Heart right ventricle (tissue), 16 donors: Measurements from ENCODE around the gene TRAPPC2. TPM values are rescaled to one million over a fixed set of nuclear protein-coding genes. Genes with fewer than 3 reads are reported as not detected.

Source experiments
- ATAC-seq, 8 donors: fragments of 200-7000 bp; cut with Tn5 transposase; one replicate each; pipeline ENCODE4 v1.9.1; 2020; ENCODE audit warnings: mild to moderate bottlenecking in 8 of 8, moderate library complexity in 8 of 8, moderate number of reproducible peaks in 1 of 8
- DNase-seq, 2 donors: peaks; one replicate each; pipeline ENCODE4 v3.0.0-alpha.2; 2020
- H3K27ac ChIP-seq, 10 donors: fragments of 200-600 bp; sonication (generic) in 2 of 10; one replicate each; pipeline versions ENCODE4 v1.5.0 to v1.8.0; 2020 to 2022; ENCODE audit warnings: mild to moderate bottlenecking in 3 of 10
- H3K27me3 ChIP-seq, 7 donors: fragments of 200-600 bp; one replicate each; pipeline ENCODE4 v1.8.0; 2021 to 2022; ENCODE audit warnings: mild to moderate bottlenecking in 2 of 7
- H3K36me3 ChIP-seq, 9 donors: fragments of 200-600 bp; sonication (generic) in 1 of 9; one replicate each; pipeline versions ENCODE4 v1.5.0 to v1.8.0; 2020 to 2022; ENCODE audit warnings: mild to moderate bottlenecking in 2 of 9
- H3K4me1 ChIP-seq, 9 donors: fragments of 200-600 bp; sonication (generic) in 1 of 9; one replicate each; pipeline versions ENCODE4 v1.5.0 to v1.8.0; 2020 to 2022; ENCODE audit warnings: mild to moderate bottlenecking in 4 of 9
- H3K4me3 ChIP-seq, 10 donors: fragments of 200-600 bp; sonication (generic) in 2 of 10; one replicate each; pipeline versions ENCODE4 v1.5.0 to v1.8.0; 2020 to 2022; ENCODE audit warnings: mild to moderate bottlenecking in 7 of 10, moderate library complexity in 2 of 10
- H3K9me3 ChIP-seq, 11 donors: fragments of 200-600 bp in 10 of 11; sonication (generic) in 2 of 11; one replicate each; pipeline versions ENCODE4 v1.5.0 to v1.8.0; 2013 to 2022; ENCODE audit warnings: mild to moderate bottlenecking in 2 of 11, control low read depth in 1 of 11, moderate library complexity in 1 of 11
- CTCF ChIP-seq, 9 donors: fragments of 200-600 bp; sonication (generic) in 2 of 9; IDR thresholded peaks; one replicate each; pipeline versions ENCODE4 v1.5.0 to v1.8.0; 2021 to 2022; ENCODE audit warnings: antibody characterized with exemption in 9 of 9, mild to moderate bottlenecking in 5 of 9, moderate library complexity in 1 of 9
- WGBS, 2 donors: extraction: QIAGEN DNeasy Blood & Tissue Kit; methylation state at CpG; one replicate each; pipeline ENCODE4 v1.1.7; 2013; ENCODE audit warnings: inconsistent platforms in 1 of 2; 5-methylcytosine and 5-hydroxymethylcytosine counted together
- intact Hi-C, 10 donors: fragments of 100-400 bp; cut with DNase I; formaldehyde crosslinking; loops; one replicate each; pipeline versions ENCODE4 v1.11.1 to v1.14.2; 2022
- polyA plus RNA-seq, 2 donors: library from polyadenylated mRNA; stranded (reverse); fragments of 200-250 nt; gene quantifications; one replicate each; pipeline ENCODE4 v1.2.3, GENCODE V29; 2013
- total RNA-seq, 10 donors: library from RNA; stranded (reverse); fragmentation: NEBNext Ultra II Directional in 3 of 10; extraction: Animal tissue kit (Norgen Biotek cat#: 25700) in 3 of 10; gene quantifications; one replicate each; pipeline versions ENCODE4 v1.2.1 to v1.2.4, GENCODE V29; 2021 to 2023
- donor health status: Arrhythmogenic right ventricular cardiomyopathy.
- donor health status: ischemic (EF 13 %, LVEDD 7.1; RV severe dilation, severe dysfunction).
- donor health status: healthy with polysubstance abuse.
- donor health status: DM: no; HTN: yes; CAD: no.
- donor health status: DM: no; HTN: no; CAD: no.
- donor health status: ischemic (EF 25% LVEDD 6.9; RV normal size, moderate dysfunction).
- donor health status: ischemic (EF 25% LVEDD 5.7; RV mildly dilated, moderate dysfunction).
- donor health status: healthy.
- donor health status: DM: yes; HTN: yes; CAD: no.
- donor health status: Ischemic cardiomyopathy.
- donor health status: ischemic (EF 35%, LVEDD 5.7; RV mildly dilated, moderate dysfunction).
- donor health status: nonischemic (EF 11% LVEDD 7.7; RV severe dilation, severe dysfunction).
- donor health status: DM: yes; HTN: yes; CAD: no.
- donor health status: PGD.
- donor health status: ischemic (EF 29% LVEDD 5.4; RV normal size, mild dysfunction).
- donor health status: nonischemic (EF 23%, LVEDD 6.1; RV moderate dilation, normal function).

Gene TRAPPC2
- total and polyA plus RNA-seq, 12 donors, result 3.8 to 9.3 (median 6.0) TPM

DNA sequence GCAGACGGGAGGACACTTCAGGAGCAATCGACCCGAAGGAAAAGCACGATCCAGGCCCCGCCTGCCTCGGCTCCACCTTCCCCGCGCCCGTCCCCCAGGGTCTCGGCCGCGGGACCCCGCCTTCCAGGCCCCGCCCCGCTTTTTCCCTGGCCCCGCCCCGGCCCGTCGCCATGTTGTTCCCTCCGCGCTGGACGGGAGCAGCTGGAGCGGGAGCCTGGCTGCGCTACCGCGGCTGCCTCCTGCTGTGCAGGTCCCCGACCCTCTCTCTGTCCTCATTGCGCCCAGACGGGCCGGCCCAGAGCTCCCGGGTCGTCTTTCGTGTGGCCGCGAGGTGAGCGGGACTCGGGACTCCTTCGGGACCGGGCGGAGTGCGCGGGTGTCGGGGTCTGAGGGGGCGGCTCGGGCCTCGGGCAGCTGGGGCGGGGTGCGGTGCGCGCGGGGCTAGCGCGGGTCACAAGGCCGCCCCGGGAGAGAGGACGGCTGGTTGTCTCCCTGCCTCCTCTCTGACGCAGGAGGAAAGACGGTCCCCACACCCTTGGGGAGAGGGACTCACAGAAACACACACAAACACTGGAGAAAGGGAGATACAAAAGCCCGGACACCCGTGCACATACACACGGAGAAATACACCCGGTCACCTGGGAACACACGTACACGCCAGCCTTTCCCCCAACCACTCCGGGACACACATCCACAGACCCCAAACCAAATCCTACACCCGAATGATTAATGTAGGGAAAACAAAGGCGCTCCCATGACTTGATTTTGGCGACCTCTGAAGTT is 45.3 kb downstream of the TRAPPC2 start, which contains the start of gene RAB9A:
Gene RAB9A (plus strand): TSS at position 171 of the 783 bp plus-strand sequence. CDS start 19,619 bp downstream, outside the sequence.
- DNase-seq (peak; percentile 85 to 89), ATAC-seq (peak; percentile 98 to 99 (median 99))
- 0 to 1% methylated on average over 43 to 66 of the region's 68 CpGs for WGBS, 2 donors
- intact Hi-C loops, result loop anchor here in 3 of 10 donors (1.0 to 5.0 kb wide), 3 partner anchors 43 to 46 kb away; partner anchors contain the start of genes OFD1 (in 3 of the 3) and TRAPPC2 (in 3 of the 3)
- Histone ChIP-seq H3K36me3 (no peaks in the 10 kb centered on the region), H3K27me3 (peaks cover 0 to 52% (median 0%) of the 10 kb centered on the region in 7 donors), H3K27ac (peak within 1 kb of the TSS; percentile 89 to 97 (median 94)), H3K4me3 (peak within 1 kb of the TSS; percentile 58 to 83 (median 72)), H3K9me3 (no peaks in the 10 kb centered on the region), H3K4me1 (peaks cover 0 to 47% (median 25%) of the 10 kb centered on the region in 9 donors)
- no peak for TF ChIP-seq CTCF (IDR thresholded peaks at IDR 0.05)

- ATAC-seq (no peak), DNase-seq (no peak)
- intact Hi-C loops, result loop anchor here in 2 of 10 donors (2.0 to 5.0 kb wide), 2 partner anchors 44 to 46 kb away; partner anchors contain the start of genes OFD1 (in 2 of the 2) and TRAPPC2 (in 2 of the 2)
- Histone ChIP-seq H3K4me1 (peaks cover 0 to 40% (median 19%) of the 10 kb centered on the region in 9 donors), H3K27ac (peak overlapping the region; percentile 89 to 97 (median 94)), H3K27me3 (peaks cover 0 to 50% (median 0%) of the 10 kb centered on the region in 7 donors), H3K4me3 (peak overlapping the region; percentile 58 to 83 (median 72)), H3K9me3 (no peaks in the 10 kb centered on the region), H3K36me3 (no peaks in the 10 kb centered on the region)
- WGBS, 2 donors, result 10% methylated on average over 13 of the region's 13 CpGs
- no peak for TF ChIP-seq CTCF (IDR thresholded peaks at IDR 0.05)
These were observed 45.9 kb downstream of the TRAPPC2 start for GRCh38 chrX:13688384-13688957.

DNA sequence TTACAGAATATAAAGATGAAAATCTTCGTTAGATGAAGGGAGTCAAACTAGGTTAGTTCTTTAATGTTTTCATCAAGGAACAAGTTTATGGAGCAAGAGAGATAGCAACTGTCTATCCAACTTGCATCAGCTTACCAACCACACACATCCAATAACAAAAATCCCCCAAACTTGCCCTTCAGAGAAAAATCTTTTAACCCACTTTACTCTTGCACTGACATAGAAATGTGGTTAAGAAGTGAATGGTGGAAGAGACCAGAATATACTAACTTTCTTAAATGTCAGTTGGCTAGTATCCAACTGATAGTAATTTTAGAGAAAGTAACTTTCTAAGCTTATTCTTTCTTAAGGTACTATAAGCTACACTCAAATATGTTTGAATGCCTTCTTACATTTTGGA is 47.2 kb downstream of the TRAPPC2 start:
- Histone ChIP-seq H3K27me3 (peaks cover 0 to 46% (median 0%) of the 10 kb centered on the region in 7 donors), H3K27ac (no peak overlapping the region), H3K4me1 (peaks cover 0 to 28% (median 8%) of the 10 kb centered on the region in 9 donors), H3K36me3 (no peaks in the 10 kb centered on the region), H3K9me3 (peaks cover 0 to 4% (median 0%) of the 10 kb centered on the region in 11 donors), H3K4me3 (no peak overlapping the region)
- DNase-seq, result no peak
- intact Hi-C loops, result loop anchor here in 1 of 10 donors (5.0 kb wide), 1 partner anchor 45 kb away; the partner anchor contains the start of genes OFD1 and TRAPPC2
- WGBS, 2 donors, result 89 to 100% methylated on average over 1 of the region's 1 CpG
- no peak for ATAC-seq
- no peak for TF ChIP-seq CTCF (IDR thresholded peaks at IDR 0.05)

DNA sequence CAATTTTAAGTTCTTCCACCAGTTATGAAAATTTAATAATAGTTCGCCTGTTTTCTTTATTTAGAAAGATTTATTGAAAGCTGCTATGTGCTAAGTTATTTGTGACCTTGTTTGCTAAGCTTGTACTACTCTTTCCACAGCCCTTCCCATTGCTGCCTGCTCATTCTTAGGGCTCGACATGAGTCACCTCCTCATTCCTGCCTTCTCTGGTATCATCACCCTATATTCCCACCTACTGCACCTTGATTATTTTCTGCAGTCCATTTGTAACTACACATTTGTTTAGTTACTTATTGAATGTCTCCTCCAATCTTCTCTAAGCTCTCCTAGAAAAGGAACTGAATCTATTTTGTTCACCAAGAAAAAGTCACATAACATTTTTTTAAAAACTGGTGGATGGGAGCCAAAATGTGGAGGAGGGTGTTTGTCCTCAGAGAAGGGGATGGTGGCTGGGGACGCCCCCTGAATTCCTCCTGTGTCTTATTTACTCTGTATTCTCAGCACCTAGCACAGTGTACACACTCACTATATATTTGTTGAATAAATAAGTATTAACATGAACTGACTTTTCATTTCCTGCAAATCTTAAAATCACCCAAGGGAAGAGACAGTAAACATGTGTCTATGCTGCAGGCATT is 49.2 kb downstream of the TRAPPC2 start:
- WGBS, 2 donors, result 43 to 81% methylated on average over 3 of the region's 3 CpGs
- no peak for DNase-seq
- no peak for ATAC-seq
- Histone ChIP-seq H3K27ac (no peak overlapping the region), H3K4me1 (peaks cover 0 to 11% (median 0%) of the 10 kb centered on the region in 9 donors), H3K9me3 (peaks cover 0 to 4% (median 0%) of the 10 kb centered on the region in 11 donors), H3K36me3 (no peaks in the 10 kb centered on the region), H3K4me3 (no peak overlapping the region), H3K27me3 (peaks cover 0 to 38% (median 0%) of the 10 kb centered on the region in 7 donors)
- intact Hi-C loops, result loop anchor here in 1 of 10 donors (5.0 kb wide), 1 partner anchor 47 kb away; the partner anchor contains the start of genes OFD1 and TRAPPC2
- TF ChIP-seq CTCF (IDR thresholded peaks at IDR 0.05), result no peak
